GM23338 (cell line): ENCODE results near the gene SMIM28. TPM values are rescaled to one million over a fixed set of nuclear protein-coding genes. Genes with fewer than 3 reads are reported as not detected.

ENCODE experiments used
- ATAC-seq: fragments of 200-7000 bp; cut with Tn5 transposase; 3 replicates; pipeline ENCODE4 v1.9.1; 2020
- DNase-seq: peaks from one replicate; pipeline ENCODE4 v3.0.0-alpha.2; 2015; ENCODE audit warnings: low spot score
- H2AFZ ChIP-seq: fragments of 200-600 bp; sonication (generic); 2 replicates; pipeline ENCODE4 v1.8.0; 2016; ENCODE audit warnings: antibody characterized with exemption, mild to moderate bottlenecking, moderate library complexity
- H3F3A ChIP-seq: fragments of 200-600 bp; sonication (generic); replicated peaks from 2 replicates; pipeline ENCODE4 v1.8.0; 2017; ENCODE audit warnings: antibody characterized with exemption, mixed run types, low read depth
- H3K27ac ChIP-seq: fragments of 200-600 bp; sonication (generic); 2 replicates; pipeline ENCODE4 v1.6.1; 2016; ENCODE audit warnings: low read depth
- H3K27me3 ChIP-seq: fragments of 200-600 bp; sonication (generic); 2 replicates; pipeline ENCODE4 v1.8.0; 2016; ENCODE audit warnings: mild to moderate bottlenecking, mixed run types, moderate library complexity; ENCODE audit not compliant: insufficient read depth
- H3K36me3 ChIP-seq: fragments of 200-600 bp; sonication (generic); 2 replicates; pipeline ENCODE4 v1.8.0; 2016; ENCODE audit warnings: mild to moderate bottlenecking; ENCODE audit not compliant: insufficient read depth
- H3K4me1 ChIP-seq: fragments of 200-600 bp; sonication (generic); 2 replicates; pipeline ENCODE4 v1.8.0; 2016; ENCODE audit warnings: mild to moderate bottlenecking, moderate library complexity; ENCODE audit not compliant: insufficient read depth
- H3K4me2 ChIP-seq: fragments of 200-600 bp; sonication (generic); 2 replicates; pipeline ENCODE4 v1.7.1; 2017; ENCODE audit warnings: mixed run types
- H3K4me3 ChIP-seq: fragments of 200-600 bp; sonication (generic); 2 replicates; pipeline ENCODE4 v1.6.1; 2016; ENCODE audit warnings: mixed run types
- H3K79me2 ChIP-seq: fragments of 200-600 bp; sonication (generic); replicated peaks from 2 replicates; pipeline ENCODE4 v1.8.0; 2017; ENCODE audit warnings: mild to moderate bottlenecking; ENCODE audit not compliant: insufficient read depth
- H3K9me2 ChIP-seq: fragments of 200-600 bp; sonication (generic); 2 replicates; pipeline ENCODE4 v1.8.0; 2017; ENCODE audit not compliant: insufficient read depth
- H4K20me1 ChIP-seq: fragments of 200-600 bp; sonication (generic); replicated peaks from 2 replicates; pipeline ENCODE4 v1.8.0; 2017; ENCODE audit warnings: mild to moderate bottlenecking; ENCODE audit not compliant: insufficient read depth
- H3K27ac Mint-ChIP-seq: 2 replicates; pipeline ENCODE4 v1.8.0; 2020; ENCODE audit warnings: inconsistent platforms, mild to moderate bottlenecking, moderate library complexity, mixed read lengths
- H3K27me3 Mint-ChIP-seq: 3 replicates; pipeline ENCODE4 v1.8.0; 2022; ENCODE audit warnings: low read depth, mild to moderate bottlenecking, moderate library complexity, mixed read lengths, inconsistent platforms; ENCODE audit not compliant: insufficient read depth, poor library complexity
- H3K36me3 Mint-ChIP-seq: 3 replicates; pipeline ENCODE4 v1.8.0; 2021; ENCODE audit warnings: low read depth, mild to moderate bottlenecking, inconsistent platforms, moderate library complexity, mixed read lengths
- H3K4me1 Mint-ChIP-seq: 3 replicates; pipeline ENCODE4 v1.8.0; 2020; ENCODE audit warnings: mild to moderate bottlenecking, inconsistent platforms, mixed read lengths
- H3K4me3 Mint-ChIP-seq: 3 replicates; pipeline ENCODE4 v1.8.0; 2021; ENCODE audit warnings: moderate library complexity, mild to moderate bottlenecking, inconsistent platforms, mixed read lengths
- H3K9me3 Mint-ChIP-seq: 3 replicates; pipeline ENCODE4 v1.8.0; 2020; ENCODE audit warnings: moderate library complexity, mild to moderate bottlenecking, inconsistent platforms, mixed read lengths
- CREB1 ChIP-seq: fragments of 250-450 bp; sonication (Bioruptor Pico); IDR thresholded peaks from 2 replicates; pipeline ENCODE4 v1.5.0; 2020; ENCODE audit warnings: low read depth, mild to moderate bottlenecking, moderate library complexity
- CTCF ChIP-seq, 2 experiments: fragments of 200-600 bp in 1 of 2; sonication (generic) in 1 of 2; conservative IDR thresholded peaks; 2 replicates each; pipeline versions ENCODE4 v1.5.1 to v1.6.1; 2016 to 2017; ENCODE audit warnings: antibody characterized with exemption in 2 of 2, low read depth in 2 of 2, mild to moderate bottlenecking in 2 of 2, moderate library complexity in 1 of 2
- ETS1 ChIP-seq: IDR thresholded peaks from 2 replicates; pipeline ENCODE4 v1.6.1; 2016; ENCODE audit warnings: antibody characterized with exemption
- EZH2 ChIP-seq: fragments of 200-600 bp; sonication (generic); IDR thresholded peaks from one replicate; pipeline ENCODE4 v1.8.0; 2017; ENCODE audit warnings: antibody characterized with exemption, mild to moderate bottlenecking, low read depth; ENCODE audit not compliant: unreplicated experiment
- EZH2phosphoT487 ChIP-seq: fragments of 200-600 bp; sonication (generic); IDR thresholded peaks from one replicate; pipeline ENCODE4 v1.8.1; 2018; ENCODE audit warnings: antibody characterized with exemption; ENCODE audit not compliant: unreplicated experiment
- JUNB ChIP-seq: IDR thresholded peaks from one replicate; pipeline ENCODE4 v1.6.1; 2016; ENCODE audit warnings: antibody characterized with exemption; ENCODE audit not compliant: unreplicated experiment
- REST ChIP-seq: IDR thresholded peaks from one replicate; pipeline ENCODE4 v1.6.1; 2018; ENCODE audit warnings: antibody characterized with exemption; ENCODE audit not compliant: unreplicated experiment
- STAT1 ChIP-seq: IDR thresholded peaks from one replicate; pipeline ENCODE4 v1.6.1; 2016; ENCODE audit warnings: antibody characterized with exemption; ENCODE audit not compliant: unreplicated experiment
- ZNF114 ChIP-seq: fragments of 250-450 bp; sonication (Bioruptor Pico); IDR thresholded peaks from 2 replicates; pipeline ENCODE4 v1.5.0; 2020; ENCODE audit warnings: mild to moderate bottlenecking, moderate library complexity
- ZNF331 ChIP-seq: fragments of 250-450 bp; sonication (Bioruptor Pico); IDR thresholded peaks from 2 replicates; pipeline ENCODE4 v1.5.0; 2020; ENCODE audit warnings: low read depth, mild to moderate bottlenecking, moderate library complexity
- polyA plus RNA-seq: library from polyadenylated mRNA; unstranded; fragments of >200 nt; fragmentation: Nextera tagmentation; extraction: Ambion mirVana; gene quantifications from 2 replicates; pipeline ENCODE4 v1.2.1, GENCODE V29; 2016
- total RNA-seq: library from RNA; depleted of rRNA; stranded (reverse); fragments of >200 nt; shearing (Covaris generic); gene quantifications from 2 replicates; pipeline ENCODE4 v1.2.3, GENCODE V29; 2014

SMIM28 gene
- total and polyA plus RNA-seq, 2 experiments from 2014 or later: not detected

GRCh38 chr6:138426500-138427123 is 48.9 kb downstream of the SMIM28 start (continued):
- TF ChIP-seq REST: no peak
- no peak for TF ChIP-seq EZH2
- no peak for TF ChIP-seq ZNF114 (CRISPR knock-in tag)
- no peak for TF ChIP-seq JUNB
- no peak; a peak in 1 of 4 replicates for TF ChIP-seq CTCF (conservative IDR thresholded peaks at IDR 0.05; ENCODE audit: low read depth in 2 of 2)
- no peak for TF ChIP-seq ZNF331 (CRISPR knock-in tag)
- no peak for TF ChIP-seq CREB1
- no peak for TF ChIP-seq STAT1
- TF ChIP-seq EZH2phosphoT487: no peak
- no peak for TF ChIP-seq ETS1

- no peak for ATAC-seq
- H3K79me2 ChIP-seq: no peaks in the 10 kb centered on the region
- H3K4me2 ChIP-seq: no peak overlapping the region
- no peak overlapping the region for H2AFZ ChIP-seq
- no peaks in the 10 kb centered on the region for H3K36me3 ChIP-seq
- peaks cover 18% of the 10 kb centered on the region for H3K36me3 Mint-ChIP-seq
- no peaks in the 10 kb centered on the region for H4K20me1 ChIP-seq
- no peak for DNase-seq
- no peaks in the 10 kb centered on the region for H3K4me1 ChIP-seq
- H3K27me3 ChIP-seq: no peaks in the 10 kb centered on the region
- no peak overlapping the region for H3K4me3 Mint-ChIP-seq
- H3K9me2 ChIP-seq: no peaks in the 10 kb centered on the region
- H3K27me3 Mint-ChIP-seq: peaks cover 4% of the 10 kb centered on the region
- H3K4me1 Mint-ChIP-seq: peaks cover 19% of the 10 kb centered on the region
- no peak overlapping the region for H3K27ac Mint-ChIP-seq
- no peaks in the 10 kb centered on the region for H3K9me3 Mint-ChIP-seq
- H3F3A ChIP-seq: 0 out of 2 replicates have a peak, but pooled peaks cover 7% of the 10 kb centered on the region
- H3K27ac ChIP-seq: no peak overlapping the region
- H3K4me3 ChIP-seq: no peak overlapping the region
- no peak for TF ChIP-seq JUNB
- TF ChIP-seq CREB1: no peak
- TF ChIP-seq ZNF331 (CRISPR knock-in tag): no peak
- no peak for TF ChIP-seq ETS1
- TF ChIP-seq REST: no peak
Measured at GRCh38 chr6:138427701-138428100, 50.0 kb downstream of the SMIM28 start.
